OCI-LY3 (cell line): ENCODE measurements around the gene LRP1B.

Experiments used
- H2AFZ ChIP-seq: fragments of 200-600, 300-600 bp; shearing (Covaris generic); 2 replicates; pipeline ENCODE4 v1.6.0; 2014; ENCODE audit warnings: antibody characterized with exemption, low read depth, low read length
- H3K27ac ChIP-seq: fragments of 200-600, 300-600 bp; sonication (generic); 2 replicates; pipeline ENCODE4 v1.5.1; 2014; ENCODE audit warnings: mild to moderate bottlenecking, low read length, moderate library complexity, mixed read lengths
- H3K27me3 ChIP-seq: fragments of 200-600, 300-600 bp; sonication (generic); 2 replicates; pipeline ENCODE4 v1.6.1; 2014; ENCODE audit warnings: low read depth, low read length, mixed read lengths
- H3K36me3 ChIP-seq: fragments of 200-600, 300-600 bp; sonication (generic); replicated peaks from 2 replicates; pipeline ENCODE3; 2014; ENCODE audit warnings: low read depth, low read length, mixed read lengths
- H3K4me1 ChIP-seq: fragments of 300-600, 200-600 bp; sonication (generic); 2 replicates; pipeline ENCODE4 v1.6.1; 2014; ENCODE audit warnings: low read length, mixed read lengths
- H3K4me2 ChIP-seq: fragments of 200-600, 300-600 bp; sonication (generic); 2 replicates; pipeline ENCODE4 v1.6.1; 2014; ENCODE audit warnings: low read length, mixed read lengths
- H3K4me3 ChIP-seq: fragments of 300-600, 200-600 bp; sonication (generic); 2 replicates; pipeline ENCODE4 v1.5.1; 2014; ENCODE audit warnings: antibody characterized with exemption, mild to moderate bottlenecking, low read length, moderate library complexity
- H3K79me2 ChIP-seq: fragments of 300-600, 200-600 bp; shearing (Covaris generic); 2 replicates; pipeline ENCODE4 v1.6.1; 2014; ENCODE audit warnings: mild to moderate bottlenecking, low read length, mixed read lengths
- H3K9ac ChIP-seq: fragments of 300-600, 200-600 bp; shearing (Covaris generic); 2 replicates; pipeline ENCODE4 v1.6.0; 2014; ENCODE audit warnings: mild to moderate bottlenecking, low read length, moderate library complexity
- H3K9me3 ChIP-seq: fragments of 200-600, 300-600 bp; shearing (Covaris generic); 2 replicates; pipeline ENCODE4 v1.6.1; 2014; ENCODE audit warnings: low read length, mixed read lengths; ENCODE audit not compliant: insufficient read depth
- H4K20me1 ChIP-seq: fragments of 200-600, 300-600 bp; sonication (generic); 2 replicates; pipeline ENCODE4 v1.6.1; 2016; ENCODE audit warnings: low read length, mixed read lengths; ENCODE audit not compliant: insufficient read depth
- CTCF ChIP-seq: fragments of 200-600, 300-600 bp; sonication (generic); IDR thresholded peaks from 2 replicates; pipeline ENCODE4 v1.5.1; 2014; ENCODE audit warnings: antibody characterized with exemption, low read length, low read depth
- EZH2phosphoT487 ChIP-seq: fragments of 200-600 bp; shearing (Covaris generic); IDR thresholded peaks from 2 replicates; pipeline ENCODE4 v1.6.1; 2018; ENCODE audit warnings: antibody characterized with exemption, mixed run types, low read depth

The LRP1B gene

GRCh38 chr2:140199312-140199711 is 1931.5 kb downstream of the LRP1B start:
- H3K36me3 ChIP-seq, result peaks cover 3% of the 10 kb centered on the region
- no peak overlapping the region for H3K4me3 ChIP-seq
- peaks cover 19% of the 10 kb centered on the region for H3K4me1 ChIP-seq
- no peaks in the 10 kb centered on the region for H3K9me3 ChIP-seq
- H3K27me3 ChIP-seq, result no peaks in the 10 kb centered on the region
- no peak overlapping the region for H2AFZ ChIP-seq
- no peak overlapping the region for H3K27ac ChIP-seq
- H4K20me1 ChIP-seq, result no peaks in the 10 kb centered on the region
- H3K4me2 ChIP-seq, result no peak overlapping the region
- TF ChIP-seq EZH2phosphoT487 (no peak), CTCF (no peak)
- H3K9ac ChIP-seq, result no peak overlapping the region
- no peaks in the 10 kb centered on the region for H3K79me2 ChIP-seq

DNA sequence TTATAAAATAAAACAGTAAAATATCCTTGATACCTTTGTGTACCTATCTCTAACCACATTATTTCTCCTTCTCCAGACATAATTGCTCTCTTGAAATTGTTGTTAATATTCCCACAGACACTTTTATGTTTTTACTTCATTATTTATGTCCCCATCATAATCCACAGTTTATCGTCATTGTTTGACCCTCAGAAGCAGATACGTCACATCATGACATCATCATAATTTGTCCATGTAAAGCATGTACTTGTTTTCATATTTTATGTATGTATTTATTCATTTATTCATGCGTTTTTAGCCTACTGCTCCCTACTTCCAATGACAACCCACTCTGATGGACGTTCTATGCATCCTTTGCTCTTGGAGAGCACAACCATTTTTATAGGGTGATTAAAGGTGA is 1943.7 kb downstream of the LRP1B start:
- no peaks in the 10 kb centered on the region for H3K27me3 ChIP-seq
- no peaks in the 10 kb centered on the region for H3K4me1 ChIP-seq
- TF ChIP-seq CTCF (no peak), EZH2phosphoT487 (no peak)

DNA sequence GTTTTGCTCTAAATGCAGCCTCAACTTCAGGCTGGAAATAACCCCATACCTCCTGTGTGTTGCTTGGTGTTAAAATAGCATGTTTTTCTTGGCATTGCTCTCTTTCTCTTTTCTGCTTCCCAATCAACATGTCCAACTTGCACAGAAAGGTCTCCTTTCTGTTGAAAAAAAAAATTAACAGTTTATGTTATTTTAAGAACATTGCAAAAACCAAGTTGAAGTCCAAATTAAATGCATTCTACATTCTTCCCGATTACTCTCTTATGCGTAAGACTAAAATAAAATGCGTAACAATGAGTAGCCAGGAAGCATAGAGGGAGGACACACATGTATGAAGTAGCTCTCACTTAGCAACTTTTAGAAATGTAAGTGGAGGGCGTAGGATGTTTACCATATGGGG is 1944.5 kb downstream of the LRP1B start:
- TF ChIP-seq CTCF (no peak), EZH2phosphoT487 (no peak)
- no peak overlapping the region for H2AFZ ChIP-seq
- no peak overlapping the region for H3K9ac ChIP-seq
- no peaks in the 10 kb centered on the region for H4K20me1 ChIP-seq
- H3K4me3 ChIP-seq, result no peak overlapping the region
- H3K27ac ChIP-seq, result no peak overlapping the region
- no peaks in the 10 kb centered on the region for H3K79me2 ChIP-seq
- no peak overlapping the region for H3K4me2 ChIP-seq
- H3K36me3 ChIP-seq, result no peaks in the 10 kb centered on the region
- no peaks in the 10 kb centered on the region for H3K27me3 ChIP-seq
- no peaks in the 10 kb centered on the region for H3K9me3 ChIP-seq
- H3K4me1 ChIP-seq, result no peaks in the 10 kb centered on the region

More for the DNA sequence above, 1943.7 kb downstream of the LRP1B start:
- Histone ChIP-seq H3K27ac (no peak overlapping the region), H3K36me3 (no peaks in the 10 kb centered on the region), H2AFZ (no peak overlapping the region), H3K4me2 (no peak overlapping the region), H3K9ac (no peak overlapping the region), H4K20me1 (no peaks in the 10 kb centered on the region), H3K9me3 (no peaks in the 10 kb centered on the region), H3K4me3 (no peak overlapping the region), H3K79me2 (no peaks in the 10 kb centered on the region)

DNA sequence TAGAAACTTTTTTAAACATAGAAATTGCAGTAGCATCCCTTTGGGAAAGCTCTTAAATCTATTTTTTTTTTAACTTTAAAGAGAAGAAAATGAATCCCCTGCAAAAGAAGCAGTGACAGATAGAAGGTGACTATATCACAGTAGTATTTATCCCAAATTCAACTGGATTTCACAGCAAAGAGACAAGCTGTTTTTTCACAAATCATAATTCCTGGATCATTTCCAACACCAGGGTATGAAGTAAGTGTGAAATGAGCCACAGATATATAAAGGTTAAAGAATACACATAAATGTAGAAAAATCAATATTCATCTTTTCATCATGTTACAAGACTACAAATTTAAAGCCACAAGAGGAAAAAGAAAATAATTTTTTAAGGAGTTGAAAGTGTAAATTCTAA is 1945.7 kb downstream of the LRP1B start:
- Histone ChIP-seq H3K79me2 (no peaks in the 10 kb centered on the region), H3K4me2 (no peak overlapping the region), H2AFZ (no peak overlapping the region), H3K36me3 (no peaks in the 10 kb centered on the region), H3K27me3 (no peaks in the 10 kb centered on the region), H4K20me1 (no peaks in the 10 kb centered on the region), H3K4me1 (no peaks in the 10 kb centered on the region), H3K9ac (no peak overlapping the region), H3K27ac (no peak overlapping the region), H3K9me3 (no peaks in the 10 kb centered on the region), H3K4me3 (no peak overlapping the region)
- TF ChIP-seq EZH2phosphoT487 (no peak), CTCF (no peak)
